ELR (cell line): ENCODE measurements around the gene EDRF1.
A peak's percentile ranks its signal among the peaks of the same experiment; 100 is the strongest.

Source experiments
- DNase-seq: peaks from one replicate; pipeline ENCODE4 v3.0.0-alpha.2; 2015; ENCODE audit warnings: low read depth

EDRF1 gene

DNA sequence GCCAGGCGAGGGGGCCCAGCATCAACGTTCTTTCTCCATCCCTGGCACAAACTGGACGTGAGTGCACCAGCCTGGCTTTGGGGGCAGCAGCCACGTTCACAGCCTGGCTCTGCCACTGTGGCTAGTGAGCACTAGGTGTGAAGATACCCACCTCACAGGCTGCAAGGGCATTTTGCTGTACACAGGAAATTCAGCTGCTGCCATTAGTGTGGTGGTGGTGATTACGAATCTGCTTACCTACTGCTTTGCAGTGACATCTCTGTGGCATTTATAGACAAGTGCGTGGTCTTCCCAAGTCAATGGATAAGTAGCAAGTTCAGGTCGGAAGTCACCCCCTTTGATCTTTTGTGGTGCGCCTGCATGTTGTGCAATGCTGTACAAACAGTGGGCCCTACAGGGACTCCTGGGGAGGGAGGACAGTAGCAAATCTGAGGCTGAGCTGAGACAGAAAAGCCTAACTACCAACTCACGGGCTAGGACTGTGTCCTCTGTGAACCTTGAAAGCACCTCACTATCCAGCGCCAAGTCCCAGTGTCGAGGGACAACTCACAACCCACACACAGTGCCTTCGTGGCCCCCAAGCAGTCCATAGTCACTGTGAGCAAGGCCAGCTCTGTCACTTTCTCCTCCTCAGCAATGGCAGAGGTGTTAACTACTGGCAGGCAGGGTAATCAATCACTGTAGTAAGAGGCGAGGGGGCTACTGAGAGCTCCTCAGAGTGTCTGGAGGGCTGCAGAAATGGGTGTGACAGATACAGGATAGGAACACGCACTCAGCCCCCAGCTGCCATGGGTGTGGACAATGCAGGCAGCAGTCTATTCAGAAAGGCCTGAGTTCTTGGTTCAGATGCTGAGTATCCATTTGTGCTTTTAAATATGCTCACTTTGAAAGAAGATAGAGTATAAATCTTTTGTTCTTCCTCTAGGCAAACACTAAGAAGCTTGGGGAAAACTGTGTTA is 73.1 kb downstream of the EDRF1 start:
- DNase-seq: no peak

DNA sequence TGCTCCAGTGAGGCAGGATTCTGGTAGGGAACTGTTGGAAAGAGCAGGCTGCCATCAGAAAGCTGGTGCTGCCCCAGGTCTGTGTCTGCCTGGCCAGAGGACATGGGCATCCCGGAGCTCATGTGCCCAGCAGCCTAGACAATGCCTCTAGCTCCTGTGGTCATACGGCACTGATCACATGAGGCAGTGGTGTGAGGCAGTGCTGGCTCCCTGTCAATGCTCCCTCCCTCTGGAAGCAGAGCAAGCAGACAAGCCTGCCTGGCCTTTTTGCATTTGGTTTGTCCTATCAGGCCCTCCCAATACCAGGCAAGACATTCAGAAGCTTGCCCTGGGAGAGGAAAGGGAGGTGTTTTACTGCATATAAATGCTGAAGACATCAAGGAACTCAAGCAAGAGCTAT is 75.6 kb downstream of the EDRF1 start:
- DNase-seq: no peak

DNA sequence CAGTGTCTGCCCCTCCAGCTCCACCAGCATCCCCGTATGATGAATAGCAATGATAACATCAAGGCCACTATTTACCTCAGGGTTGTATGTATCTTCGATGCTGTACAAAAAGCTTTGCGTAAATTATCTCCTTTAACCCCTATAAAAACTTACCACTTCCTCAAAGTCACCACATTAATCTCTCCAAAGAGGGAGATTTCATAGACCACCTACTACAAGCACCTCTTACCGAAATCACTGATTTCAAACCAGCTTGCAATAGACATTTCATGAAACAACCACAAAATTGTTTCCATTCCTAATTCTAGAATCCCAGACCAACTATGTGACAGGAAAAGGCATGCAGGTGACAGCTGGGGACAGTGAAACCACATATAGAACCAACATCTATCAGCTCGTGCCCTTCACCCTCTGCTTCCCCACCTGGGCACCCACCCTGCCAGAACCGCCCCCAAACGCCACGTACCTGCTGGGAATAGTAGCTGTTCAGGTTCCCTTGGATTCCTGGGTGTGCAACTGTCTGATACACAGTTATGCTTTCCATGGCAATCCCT is 76.2 kb downstream of the EDRF1 start:
- no peak for DNase-seq

DNA sequence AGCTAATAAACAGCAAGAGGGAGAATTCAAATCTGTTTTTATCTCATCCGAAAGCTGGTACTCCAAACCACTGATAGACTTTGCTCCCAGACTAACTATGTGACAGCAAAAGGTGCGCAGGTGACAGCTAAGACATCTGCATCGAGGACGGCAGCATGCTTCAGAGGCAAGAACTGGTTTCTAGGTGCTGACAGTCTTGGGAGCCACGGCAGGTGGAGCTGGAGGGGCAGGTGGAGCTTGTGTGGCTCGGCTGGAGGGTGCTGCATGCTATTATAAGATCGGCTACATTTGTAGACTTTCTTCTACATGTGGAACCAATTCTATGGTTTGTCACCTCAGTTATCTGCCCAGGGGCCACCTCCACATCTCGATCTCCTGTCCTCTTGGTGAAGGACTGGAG is 77.9 kb downstream of the EDRF1 start:
- no peak for DNase-seq

DNA sequence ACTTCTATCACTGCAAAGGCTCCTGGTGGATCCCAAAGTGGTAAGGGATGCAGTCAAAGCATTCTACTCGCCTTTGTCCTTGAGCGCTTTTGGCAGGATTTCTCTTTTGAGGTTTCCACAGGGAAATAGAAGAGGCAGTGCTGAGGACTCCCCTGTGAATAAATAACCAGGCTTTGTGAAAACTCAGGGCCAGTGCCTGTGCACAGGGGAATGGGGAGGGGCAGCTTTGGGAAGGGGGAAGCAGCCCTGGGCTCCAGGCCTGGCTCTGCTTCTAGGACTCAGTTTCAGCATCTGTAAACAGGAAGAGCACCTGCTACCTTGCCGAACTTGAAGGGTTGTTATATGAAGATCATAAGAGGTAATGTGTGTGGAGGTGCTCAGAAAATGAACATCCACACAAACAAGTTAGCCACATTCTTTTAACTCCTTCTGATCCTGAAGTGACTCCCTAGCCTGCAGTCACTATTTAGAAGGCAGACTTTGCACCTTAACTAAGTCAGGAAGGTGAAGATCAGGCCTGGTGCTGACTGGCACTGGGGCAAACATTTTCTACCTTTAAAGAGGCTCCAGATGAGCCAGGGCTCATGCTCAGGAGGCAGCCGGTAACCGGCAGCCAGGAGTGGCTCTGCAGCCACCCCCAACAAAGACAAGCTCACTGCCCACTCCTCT is 78.6 kb downstream of the EDRF1 start:
- DNase-seq: no peak

DNA sequence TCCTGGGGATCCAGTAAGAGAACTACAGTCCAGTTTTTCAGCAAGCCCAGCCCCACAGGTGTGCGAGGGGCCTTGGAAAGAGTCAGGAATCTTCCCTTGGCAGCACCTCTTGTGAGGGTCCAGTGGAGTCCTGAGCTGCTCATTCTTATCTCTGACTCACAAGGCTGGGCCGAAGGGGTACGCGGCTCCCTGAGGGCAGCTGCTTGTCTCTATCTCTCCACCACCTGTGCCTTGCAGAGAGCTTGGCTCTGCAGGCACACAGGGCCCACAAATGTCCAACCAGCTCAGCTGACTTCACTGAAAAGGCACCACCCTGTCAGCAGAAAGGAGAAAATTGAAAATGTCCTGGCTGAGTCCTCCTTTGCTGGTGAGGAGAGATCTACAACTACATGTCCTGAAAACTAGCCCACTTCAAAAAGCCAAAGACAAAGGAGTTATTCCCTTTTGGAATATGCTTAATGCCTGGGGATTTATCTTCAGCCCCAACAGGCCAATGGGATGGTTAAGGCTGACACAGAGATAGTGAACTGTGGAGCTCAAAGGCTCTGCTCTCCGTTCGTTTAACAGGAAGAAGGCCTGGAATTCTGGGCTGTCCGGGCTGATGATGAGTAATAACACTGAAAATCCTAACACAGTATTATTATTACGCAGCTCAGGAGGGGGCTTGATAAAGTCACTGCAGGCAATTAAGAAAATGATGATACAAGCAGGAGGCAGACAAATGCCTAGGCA is 80.1 kb downstream of the EDRF1 start:
- DNase-seq: no peak

DNA sequence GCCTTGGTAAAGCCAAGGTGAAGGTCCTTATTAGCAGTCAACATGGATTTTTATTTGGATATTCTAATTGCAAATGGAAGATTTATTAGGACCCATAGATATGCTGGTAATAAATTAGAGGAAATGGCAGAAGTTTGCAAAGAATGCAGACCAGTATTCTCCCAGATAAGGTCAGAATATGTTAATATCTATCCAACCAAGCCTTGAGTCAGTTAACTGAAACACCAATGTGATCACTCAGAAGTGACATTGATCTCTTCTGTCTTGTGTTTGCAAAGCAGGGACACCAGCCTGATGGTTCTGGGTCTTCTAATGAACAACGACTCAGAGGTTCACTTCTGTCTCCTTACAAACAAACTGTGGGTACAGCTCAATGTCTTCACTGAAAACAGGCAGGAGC is 82.1 kb downstream of the EDRF1 start:
- no peak for DNase-seq

DNA sequence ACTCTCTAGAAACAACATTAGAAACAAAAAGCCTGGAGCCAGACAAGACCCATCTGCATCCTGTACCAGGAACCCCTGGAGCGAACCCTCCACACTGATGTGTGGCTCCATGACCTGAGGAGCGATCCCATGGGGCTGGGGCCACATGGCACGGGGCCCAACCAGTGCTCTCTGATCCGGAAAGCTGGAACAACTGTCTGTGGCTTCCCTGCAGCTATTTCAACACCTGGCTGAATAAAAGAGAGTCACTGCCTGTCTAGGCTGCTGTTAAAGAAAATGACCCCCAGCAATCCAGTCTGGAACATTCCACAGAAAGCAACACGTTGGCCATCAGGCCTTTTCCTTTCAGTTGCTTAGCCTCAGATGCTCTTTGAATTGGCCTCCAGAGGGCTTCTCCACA is 82.6 kb downstream of the EDRF1 start:
- no peak for DNase-seq

DNA sequence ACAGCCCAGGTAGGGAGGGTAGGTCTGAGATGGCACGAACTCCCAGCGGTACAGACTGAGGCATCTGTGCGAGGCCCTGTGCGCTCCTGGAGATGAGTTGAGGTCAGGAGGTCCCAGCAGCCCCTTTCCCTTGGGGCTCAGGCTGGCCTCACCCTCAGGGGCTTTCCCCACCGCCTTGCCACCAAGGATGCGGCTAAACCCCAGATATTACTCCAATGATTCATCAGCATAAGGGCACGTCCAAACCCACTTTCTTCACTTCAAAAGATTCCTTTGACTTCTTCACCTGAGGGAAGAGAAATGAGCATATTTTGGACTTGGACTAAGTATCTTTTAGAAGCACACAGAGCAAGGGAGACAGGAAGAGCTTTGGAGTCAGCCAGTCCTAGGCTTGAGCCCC is 83.2 kb downstream of the EDRF1 start:
- peak; percentile 28 for DNase-seq

DNA sequence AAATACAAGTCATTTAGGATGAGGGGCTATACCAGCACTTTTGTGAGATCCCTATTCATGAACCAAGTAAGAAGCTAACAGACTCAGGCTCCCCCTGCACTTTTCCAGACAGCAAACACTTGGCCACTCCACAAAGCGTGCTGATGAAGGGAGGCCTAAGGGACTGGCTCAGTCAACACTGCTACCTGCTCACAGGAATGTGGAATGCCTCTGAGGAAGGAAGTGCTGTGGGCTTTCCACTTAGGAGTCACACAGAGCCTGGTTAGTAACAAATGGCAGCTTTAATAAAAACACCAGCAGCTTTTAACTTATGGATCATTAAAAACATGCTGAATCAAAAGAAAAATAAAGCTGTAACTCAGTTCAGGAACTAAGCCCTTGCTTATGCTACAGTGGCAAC is 88.5 kb downstream of the EDRF1 start:
- no peak for DNase-seq

DNA sequence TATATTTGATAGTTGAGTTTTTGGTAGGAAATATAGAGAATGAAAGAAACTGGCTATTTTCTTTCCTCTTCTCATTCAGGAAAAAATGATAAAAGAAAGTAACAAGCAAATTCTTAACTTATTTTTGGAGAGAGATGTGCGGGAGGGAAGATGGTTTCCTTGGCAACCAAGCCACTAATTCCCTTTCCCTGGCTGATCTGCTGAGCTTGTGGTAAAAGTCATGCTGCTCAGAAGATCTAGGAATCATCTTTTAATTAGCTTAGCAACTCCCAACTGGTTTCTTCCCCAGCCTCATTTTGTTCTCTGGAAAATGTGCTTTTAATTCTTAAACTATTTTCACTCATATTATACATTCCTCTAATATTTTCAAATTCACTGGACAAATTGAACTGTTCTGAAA is 91.7 kb downstream of the EDRF1 start:
- no peak for DNase-seq

DNA sequence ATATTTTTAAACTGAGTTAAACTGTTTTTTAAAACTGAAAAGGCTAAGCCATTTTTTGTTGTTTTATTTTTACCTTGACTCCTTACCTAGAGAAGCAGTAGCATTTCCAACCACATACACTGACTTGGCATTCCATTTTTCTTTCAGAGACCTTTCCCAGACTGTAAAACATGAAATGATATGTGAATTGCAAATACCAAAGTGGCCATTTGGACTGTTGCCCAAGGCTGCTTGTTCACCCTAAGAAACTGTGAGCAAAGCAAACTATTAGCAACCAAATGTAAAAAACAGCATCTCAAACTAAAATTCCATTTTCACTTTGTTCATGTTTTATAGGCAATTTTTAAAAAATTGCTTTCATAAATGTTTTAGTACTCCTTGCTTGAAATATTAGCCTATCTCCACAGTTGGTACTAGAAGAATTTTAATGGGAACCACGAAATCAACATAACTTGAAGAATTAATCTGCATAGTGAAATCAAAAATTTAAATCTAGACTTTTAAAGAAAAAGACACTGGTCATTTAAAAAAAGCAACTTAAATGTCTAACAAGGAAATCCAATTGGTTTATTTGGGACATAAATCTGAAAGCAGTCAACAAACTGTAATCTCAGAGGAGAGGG is 92.7 kb downstream of the EDRF1 start:
- DNase-seq: no peak
